ENCODE measurements around the gene VASP.

The VASP gene

GRCh38 chr19:45560686-45561085 is 53.4 kb downstream of the VASP start:
- no peak for DNase-seq

GRCh38 chr19:45564131-45564780 is 57.0 kb downstream of the VASP start:
- DNase-seq, result no peak

- DNase-seq, result no peak
Observed at GRCh38 chr19:45567609-45568008, 60.3 kb downstream of the VASP start.

GRCh38 chr19:45568732-45569131 is 61.5 kb downstream of the VASP start:
- DNase-seq, result no peak

GRCh38 chr19:45569619-45570421 is 62.5 kb downstream of the VASP start:
- no peak for DNase-seq

GRCh38 chr19:45571457-45572220 is 64.4 kb downstream of the VASP start:
- no peak for DNase-seq

GRCh38 chr19:45574526-45574925 is 67.2 kb downstream of the VASP start:
- DNase-seq, result no peak

- DNase-seq, result no peak
Observed at GRCh38 chr19:45575216-45575615, 67.9 kb downstream of the VASP start.
